Retinal pigment epithelial cell (primary cell): ENCODE data around the gene AP1S3.

Source experiments
- DNase-seq: peaks from one replicate; pipeline ENCODE4 v3.0.0-alpha.2; 2010; ENCODE audit warnings: low read depth
- H3K4me3 ChIP-seq: 2 replicates; pipeline ENCODE4 v1.5.1; 2011; ENCODE audit warnings: mild to moderate bottlenecking, low read length, control low read depth, moderate library complexity
- TF ChIP-seq, protein P1 (sequence below): conservative IDR thresholded peaks from 2 replicates; pipeline ENCODE4 v1.5.1; 2011; ENCODE audit warnings: low read depth, low read length, control low read depth, inconsistent platforms

AP1S3 gene

DNA sequence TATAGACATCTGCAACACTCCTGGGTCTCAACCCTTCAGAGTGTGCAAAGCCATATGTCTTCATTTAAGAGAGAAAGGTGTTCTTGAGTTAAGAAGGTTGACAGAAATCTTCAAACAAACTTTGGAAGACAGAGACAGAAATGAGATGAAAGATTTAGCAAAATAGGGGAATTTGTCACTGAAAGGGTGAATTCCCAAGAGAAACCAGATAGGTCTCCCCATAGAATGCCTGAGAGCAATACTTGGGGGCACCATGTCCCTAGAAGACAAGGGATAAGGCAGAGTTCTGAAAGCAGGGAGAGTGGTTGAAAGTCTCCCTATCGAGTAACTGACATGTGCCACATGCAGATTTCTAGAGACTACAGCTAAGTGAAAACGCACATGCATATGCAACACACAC lies 50.0 kb downstream of the AP1S3 start:
- DNase-seq = no peak
- TF ChIP-seq, protein P1, sequence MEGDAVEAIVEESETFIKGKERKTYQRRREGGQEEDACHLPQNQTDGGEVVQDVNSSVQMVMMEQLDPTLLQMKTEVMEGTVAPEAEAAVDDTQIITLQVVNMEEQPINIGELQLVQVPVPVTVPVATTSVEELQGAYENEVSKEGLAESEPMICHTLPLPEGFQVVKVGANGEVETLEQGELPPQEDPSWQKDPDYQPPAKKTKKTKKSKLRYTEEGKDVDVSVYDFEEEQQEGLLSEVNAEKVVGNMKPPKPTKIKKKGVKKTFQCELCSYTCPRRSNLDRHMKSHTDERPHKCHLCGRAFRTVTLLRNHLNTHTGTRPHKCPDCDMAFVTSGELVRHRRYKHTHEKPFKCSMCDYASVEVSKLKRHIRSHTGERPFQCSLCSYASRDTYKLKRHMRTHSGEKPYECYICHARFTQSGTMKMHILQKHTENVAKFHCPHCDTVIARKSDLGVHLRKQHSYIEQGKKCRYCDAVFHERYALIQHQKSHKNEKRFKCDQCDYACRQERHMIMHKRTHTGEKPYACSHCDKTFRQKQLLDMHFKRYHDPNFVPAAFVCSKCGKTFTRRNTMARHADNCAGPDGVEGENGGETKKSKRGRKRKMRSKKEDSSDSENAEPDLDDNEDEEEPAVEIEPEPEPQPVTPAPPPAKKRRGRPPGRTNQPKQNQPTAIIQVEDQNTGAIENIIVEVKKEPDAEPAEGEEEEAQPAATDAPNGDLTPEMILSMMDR = no peak
- no peak overlapping the region for H3K4me3 ChIP-seq

DNA sequence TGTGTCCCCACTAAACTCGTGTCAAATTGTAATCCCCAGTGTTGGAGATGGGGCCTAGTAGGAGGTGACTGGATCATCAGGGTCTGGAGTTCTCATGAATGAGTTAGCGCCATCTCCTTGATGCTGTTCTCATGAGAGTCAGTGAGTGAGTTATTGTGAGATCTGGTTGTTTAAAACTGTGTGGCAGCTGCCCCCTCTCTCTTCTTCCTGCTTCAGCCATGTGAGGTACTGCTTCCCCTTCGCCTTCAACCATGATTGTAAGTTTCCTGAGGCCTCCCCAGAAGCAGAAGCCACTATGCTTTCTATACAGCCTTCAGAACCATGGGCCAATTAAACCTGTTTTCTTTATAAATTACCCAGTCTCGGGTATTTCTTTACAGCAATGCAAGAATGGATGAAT lies 50.4 kb downstream of the AP1S3 start:
- TF ChIP-seq, protein P1 = no peak
- H3K4me3 ChIP-seq = no peak overlapping the region
- no peak for DNase-seq

DNA sequence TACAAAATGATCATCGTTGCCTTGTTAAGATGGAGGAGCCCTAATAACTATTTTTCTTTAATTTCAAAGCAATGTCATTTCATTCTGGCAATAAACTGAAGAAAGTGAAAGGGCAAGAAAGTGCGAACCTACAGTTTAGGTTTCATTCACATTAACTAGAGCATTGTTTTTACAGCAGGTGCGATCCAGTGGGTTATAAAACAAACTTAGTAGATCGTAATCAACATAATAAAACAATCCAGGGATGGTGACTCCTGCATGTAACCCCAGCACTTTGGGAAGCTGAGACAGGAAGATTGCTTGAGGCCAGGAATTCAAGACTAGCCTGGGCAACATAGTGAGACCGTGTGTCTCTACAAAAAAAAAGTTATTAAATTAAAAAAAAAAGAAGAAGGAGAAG lies 51.1 kb downstream of the AP1S3 start:
- no peak overlapping the region for H3K4me3 ChIP-seq
- TF ChIP-seq, protein P1 = no peak
- no peak for DNase-seq

DNA sequence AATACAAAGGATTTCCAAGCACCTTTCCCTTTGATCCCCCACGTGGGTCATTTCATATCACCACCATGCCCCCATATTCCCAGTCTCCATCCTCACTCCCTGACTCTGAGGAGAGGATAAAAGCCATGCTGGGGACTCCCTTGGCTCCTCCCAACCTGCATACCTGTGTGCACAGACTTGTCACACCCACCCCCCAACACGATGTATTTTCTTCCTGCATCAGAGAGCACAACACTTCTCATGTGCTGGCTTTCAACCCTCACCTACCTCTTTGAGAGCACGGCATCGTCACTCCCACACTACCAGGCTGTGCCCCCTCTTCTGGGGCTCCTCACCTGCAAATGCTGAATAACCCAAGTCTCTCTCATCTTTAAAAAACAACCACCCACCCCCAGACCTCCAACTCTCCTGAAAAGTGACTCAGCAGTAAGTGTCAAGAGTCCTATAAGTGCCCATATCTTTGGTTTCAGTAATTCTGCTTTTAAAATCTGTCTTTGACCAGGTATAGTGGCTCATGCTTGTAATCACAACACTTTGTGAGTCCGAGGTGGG lies 53.1 kb downstream of the AP1S3 start:
- no peak for DNase-seq
- TF ChIP-seq, protein P1 = no peak
- no peak overlapping the region for H3K4me3 ChIP-seq

DNA sequence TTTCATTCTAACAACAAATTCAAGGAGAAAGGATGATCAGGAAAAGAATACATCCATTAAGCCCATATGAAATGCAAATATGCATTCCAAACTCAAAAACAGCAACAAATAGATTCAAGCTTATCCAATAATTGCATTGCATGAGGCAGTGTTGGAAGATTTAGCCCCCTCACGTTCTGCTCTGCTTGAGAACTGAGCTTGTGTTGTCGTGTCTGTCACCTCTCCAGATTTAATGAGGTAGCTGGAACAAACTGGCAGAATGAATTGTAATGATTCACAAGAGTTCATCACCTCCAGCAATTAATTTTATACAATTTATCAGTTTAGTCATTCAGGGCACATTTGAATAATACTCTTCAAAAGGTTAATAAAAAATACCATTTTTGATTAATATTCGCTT lies 54.8 kb downstream of the AP1S3 start:
- no peak overlapping the region for H3K4me3 ChIP-seq
- DNase-seq = no peak
- TF ChIP-seq, protein P1 = no peak

DNA sequence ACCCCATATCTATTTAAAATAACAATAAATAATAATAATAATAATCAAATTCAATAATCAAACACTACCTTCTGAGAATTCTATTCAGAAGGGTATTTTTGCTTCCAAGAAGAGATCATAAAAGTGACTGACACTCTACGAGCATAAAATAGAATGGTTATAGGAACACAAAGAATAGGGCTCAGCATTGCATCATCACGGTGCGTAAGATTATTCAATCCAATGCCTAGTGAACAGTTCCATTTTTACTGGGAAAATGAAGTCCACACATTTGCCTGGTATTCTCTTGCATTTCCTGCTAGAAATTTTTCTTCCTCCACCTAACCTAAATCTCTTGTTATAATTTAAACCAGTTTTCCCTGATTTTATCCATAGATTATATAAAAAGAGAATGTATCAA lies 55.8 kb downstream of the AP1S3 start:
- no peak overlapping the region for H3K4me3 ChIP-seq
- no peak for DNase-seq
- TF ChIP-seq, protein P1 = no peak

DNA sequence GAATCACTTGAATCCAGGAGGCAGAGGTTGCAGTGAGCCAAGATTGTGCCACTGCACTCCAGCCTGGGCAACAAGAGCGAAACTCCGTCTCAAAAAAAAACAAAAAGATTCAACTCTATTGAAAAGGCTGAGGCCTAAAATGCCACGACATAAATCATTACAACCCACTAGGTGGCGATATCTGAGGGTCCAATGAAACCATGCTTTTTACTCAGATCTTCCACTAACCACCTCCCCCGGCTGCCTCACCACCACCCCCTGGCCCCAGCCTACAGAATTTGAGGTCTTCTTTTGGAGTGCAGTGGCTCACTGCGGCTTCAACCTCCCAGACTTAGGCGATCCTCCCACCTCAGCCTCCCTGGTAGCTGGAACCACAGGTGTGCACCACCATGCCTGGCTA lies 57.5 kb downstream of the AP1S3 start:
- no peak for DNase-seq
- TF ChIP-seq, protein P1 = peak; percentile 37

More for the DNA sequence above, 57.5 kb downstream of the AP1S3 start:
- no peak overlapping the region for H3K4me3 ChIP-seq
